Measurements from ENCODE around the gene MROH2A.
"Not testable (repeated sequence)": the region's sequence is repeated elsewhere in the genome, so short reads cannot be mapped to it uniquely, and the experiment has no call there.

The MROH2A gene, protein sequence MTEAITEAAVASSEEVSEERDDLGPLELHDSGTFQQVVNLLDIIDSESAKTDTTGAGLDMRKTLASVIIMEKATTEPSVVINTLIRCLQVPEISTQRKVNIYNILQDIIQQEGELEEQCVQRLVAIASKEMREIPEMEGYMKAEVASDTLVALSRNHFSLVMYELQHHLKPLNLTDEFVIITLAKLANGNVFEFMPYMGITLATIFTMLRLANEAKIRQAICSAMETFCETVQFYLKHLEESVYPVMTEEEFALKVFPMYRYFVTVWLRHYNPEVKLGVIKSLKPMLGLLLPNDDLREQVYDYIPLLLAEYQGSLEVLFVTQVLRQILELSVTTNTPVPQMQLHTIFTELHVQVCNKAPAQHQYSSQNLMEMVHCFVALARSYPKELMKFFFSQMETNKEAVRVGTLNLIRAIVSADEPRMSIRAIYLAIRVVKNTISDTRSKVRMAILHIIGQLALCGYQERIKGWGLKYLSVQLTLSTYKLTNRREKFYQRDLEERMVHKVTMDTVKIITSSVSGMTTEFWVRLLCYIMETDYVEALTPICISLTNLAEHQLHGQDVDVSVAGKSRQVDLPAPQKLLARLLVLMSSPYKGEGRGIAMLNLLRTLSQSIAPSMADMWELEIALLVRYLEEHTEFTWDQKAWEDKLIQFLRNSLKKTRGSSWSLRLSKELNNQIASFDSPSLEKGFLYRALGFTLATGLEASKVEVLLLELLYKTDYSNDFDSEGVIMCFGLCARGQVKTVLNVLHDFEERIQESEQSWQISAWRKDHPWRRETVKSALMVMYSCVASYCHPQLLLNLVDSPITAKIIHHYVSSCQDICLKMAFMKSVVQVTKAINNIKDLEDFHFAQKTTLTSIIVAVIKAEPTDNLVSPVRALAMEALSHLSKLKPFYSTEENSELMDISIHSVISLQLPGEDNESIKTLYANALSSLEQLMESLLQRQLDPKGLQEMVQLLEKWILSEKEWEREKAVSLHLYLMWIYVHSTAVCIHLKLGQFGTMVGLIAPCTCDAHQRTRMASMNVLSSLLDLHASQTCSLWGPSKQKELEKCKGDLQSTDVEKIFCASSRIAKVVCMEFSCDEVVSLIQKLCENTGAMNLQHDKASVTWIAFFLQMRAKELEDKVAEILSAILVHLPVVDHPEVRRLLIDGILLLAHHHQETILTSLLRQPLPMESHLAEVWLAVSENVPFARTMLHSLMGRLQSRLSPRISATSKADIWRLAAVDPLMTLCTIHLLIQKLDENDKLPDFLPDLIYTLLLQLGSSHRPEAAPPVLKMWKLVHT (N-terminal part only)

DNA sequence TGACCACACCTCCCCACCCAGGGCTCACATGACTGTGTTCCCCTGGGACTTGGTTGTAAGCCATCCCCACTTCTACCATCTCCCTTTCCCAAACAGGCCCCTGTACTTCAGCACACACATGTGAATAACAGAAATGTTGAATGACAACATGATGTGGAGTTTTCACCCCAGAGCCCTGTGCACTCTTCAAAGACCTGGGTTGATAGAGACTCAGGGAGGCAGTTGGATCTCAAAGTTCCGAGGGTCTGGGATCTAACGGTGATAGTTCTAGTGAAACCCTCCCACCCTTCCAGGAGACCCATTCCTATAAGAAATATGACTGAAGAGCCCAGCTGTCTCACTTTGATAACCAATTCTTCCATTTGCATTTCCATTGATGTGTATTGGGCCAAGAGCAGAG lies at the start of gene MROH2A:
TSS of gene MROH2A (plus strand) at position 301 of the 400 bp plus-strand sequence. CDS start 1,029 bp downstream, outside the sequence.
- no peaks in the 10 kb centered on the region for H3K4me1 ChIP-seq
- H3K79me2 ChIP-seq = no peaks in the 10 kb centered on the region
- H3K4me3 ChIP-seq (ENCODE audit: low read depth, low read length) = no peak within 1 kb of the TSS
- H3K27ac ChIP-seq = no peak within 1 kb of the TSS
- H3K27me3 ChIP-seq (ENCODE audit: control insufficient read depth, insufficient read depth, low read length) = no peaks in the 10 kb centered on the region
- no peaks in the 10 kb centered on the region for H3K36me3 ChIP-seq (ENCODE audit: control insufficient read depth, insufficient read depth, low read length)
- H3K9ac ChIP-seq = no peak within 1 kb of the TSS
- no peak within 1 kb of the TSS for H2AFZ ChIP-seq
- H3K9me3 ChIP-seq (ENCODE audit: control insufficient read depth, low read length) = no peaks in the 10 kb centered on the region
- TF ChIP-seq, protein P1, sequence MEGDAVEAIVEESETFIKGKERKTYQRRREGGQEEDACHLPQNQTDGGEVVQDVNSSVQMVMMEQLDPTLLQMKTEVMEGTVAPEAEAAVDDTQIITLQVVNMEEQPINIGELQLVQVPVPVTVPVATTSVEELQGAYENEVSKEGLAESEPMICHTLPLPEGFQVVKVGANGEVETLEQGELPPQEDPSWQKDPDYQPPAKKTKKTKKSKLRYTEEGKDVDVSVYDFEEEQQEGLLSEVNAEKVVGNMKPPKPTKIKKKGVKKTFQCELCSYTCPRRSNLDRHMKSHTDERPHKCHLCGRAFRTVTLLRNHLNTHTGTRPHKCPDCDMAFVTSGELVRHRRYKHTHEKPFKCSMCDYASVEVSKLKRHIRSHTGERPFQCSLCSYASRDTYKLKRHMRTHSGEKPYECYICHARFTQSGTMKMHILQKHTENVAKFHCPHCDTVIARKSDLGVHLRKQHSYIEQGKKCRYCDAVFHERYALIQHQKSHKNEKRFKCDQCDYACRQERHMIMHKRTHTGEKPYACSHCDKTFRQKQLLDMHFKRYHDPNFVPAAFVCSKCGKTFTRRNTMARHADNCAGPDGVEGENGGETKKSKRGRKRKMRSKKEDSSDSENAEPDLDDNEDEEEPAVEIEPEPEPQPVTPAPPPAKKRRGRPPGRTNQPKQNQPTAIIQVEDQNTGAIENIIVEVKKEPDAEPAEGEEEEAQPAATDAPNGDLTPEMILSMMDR (IDR thresholded peaks at IDR 0.05) = no peak
- H3K4me2 ChIP-seq (ENCODE audit: low read length) = no peak within 1 kb of the TSS

DNA sequence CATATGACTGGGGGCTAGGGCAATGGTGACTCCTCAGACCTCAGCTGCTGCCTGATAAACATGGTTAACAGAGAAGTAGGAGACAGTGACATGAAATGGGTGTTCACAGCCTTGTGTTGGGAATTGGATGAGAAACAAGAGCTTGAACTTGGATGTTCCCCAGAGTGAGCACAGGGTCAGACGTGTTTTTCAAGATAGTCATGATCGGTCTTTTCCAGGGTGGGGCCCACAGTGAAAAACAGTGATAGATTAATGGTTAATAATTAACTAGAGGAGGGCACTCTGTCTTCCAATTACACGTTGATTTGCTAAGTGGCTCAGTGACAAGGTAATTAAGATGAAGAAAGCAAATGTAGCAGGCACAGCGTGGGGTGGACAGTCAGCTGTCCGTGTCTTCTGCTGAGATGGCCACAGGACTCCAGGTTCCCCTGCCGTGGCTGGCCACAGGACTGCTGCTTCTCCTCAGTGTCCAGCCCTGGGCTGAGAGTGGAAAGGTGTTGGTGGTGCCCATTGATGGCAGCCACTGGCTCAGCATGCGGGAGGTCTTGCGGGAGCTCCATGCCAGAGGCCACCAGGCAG lies 49.3 kb upstream of the MROH2A start, which contains the start of gene UGT1A3:
TSS of gene UGT1A3 (plus strand) at position 320 of the 579 bp plus-strand sequence. CDS start at position 405, 85 bp downstream.
- TF ChIP-seq, protein P1 (IDR thresholded peaks at IDR 0.05) = no peak
- H3K4me3 ChIP-seq (ENCODE audit: low read depth, low read length) = no peak within 1 kb of the TSS
- no peaks in the 10 kb centered on the region for H3K4me1 ChIP-seq

DNA sequence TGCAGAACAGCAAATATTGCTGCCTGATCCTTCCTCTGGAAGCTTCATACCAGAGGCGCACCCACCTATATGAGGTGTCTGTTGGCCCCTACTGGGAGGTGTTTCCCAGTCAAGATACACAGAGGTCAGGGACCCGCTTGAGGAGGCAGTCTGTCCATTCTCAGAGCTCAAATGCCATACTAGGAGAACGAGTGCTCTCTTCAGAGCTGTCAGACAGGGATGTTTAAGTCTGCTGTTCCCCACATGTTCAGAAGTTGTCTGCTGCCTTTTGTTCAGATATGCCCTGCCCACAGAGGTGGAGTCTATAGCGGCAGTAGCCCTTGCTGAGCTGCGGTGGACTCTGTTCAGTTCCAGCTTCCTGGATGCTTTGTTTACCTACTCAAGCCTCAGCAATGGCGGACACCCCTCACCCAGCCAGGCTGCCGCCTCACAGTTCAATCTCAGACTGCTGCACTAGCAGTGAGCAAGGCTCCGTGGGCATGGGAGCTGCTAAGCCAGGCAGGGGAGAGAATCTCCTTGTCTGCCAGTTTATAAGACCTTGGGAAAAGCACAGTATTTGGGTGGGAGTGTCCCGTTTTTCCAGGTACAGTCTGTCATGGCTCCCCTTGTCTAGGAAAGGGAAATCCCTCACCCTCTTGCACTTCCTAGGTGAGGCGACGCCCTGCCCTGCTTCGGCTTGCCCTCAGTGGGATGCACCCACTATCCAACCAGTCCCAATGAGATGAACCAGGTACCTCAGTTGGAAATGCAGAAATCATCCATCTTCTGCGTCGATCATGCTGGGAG lies 41.1 kb upstream of the MROH2A start:
- not testable (repeated sequence) for H3K4me3 ChIP-seq (ENCODE audit: low read depth, low read length); H2AFZ ChIP-seq; H3K9ac ChIP-seq; H3K4me1 ChIP-seq; H3K36me3 ChIP-seq (ENCODE audit: control insufficient read depth, insufficient read depth, low read length); H3K27me3 ChIP-seq (ENCODE audit: control insufficient read depth, insufficient read depth, low read length); H3K27ac ChIP-seq; H3K4me2 ChIP-seq (ENCODE audit: low read length); H3K9me3 ChIP-seq (ENCODE audit: control insufficient read depth, low read length); H3K79me2 ChIP-seq

More for the DNA sequence above, 49.3 kb upstream of the MROH2A start, which contains the start of gene UGT1A3:
- Histone ChIP-seq H3K4me2 (ENCODE audit: low read length) (no peak within 1 kb of the TSS), H3K27ac (no peak within 1 kb of the TSS), H3K9me3 (ENCODE audit: control insufficient read depth, low read length) (no peaks in the 10 kb centered on the region), H3K36me3 (ENCODE audit: control insufficient read depth, insufficient read depth, low read length) (no peaks in the 10 kb centered on the region), H2AFZ (no peak within 1 kb of the TSS), H3K27me3 (ENCODE audit: control insufficient read depth, insufficient read depth, low read length) (no peaks in the 10 kb centered on the region), H3K79me2 (no peaks in the 10 kb centered on the region), H3K9ac (no peak within 1 kb of the TSS)

DNA sequence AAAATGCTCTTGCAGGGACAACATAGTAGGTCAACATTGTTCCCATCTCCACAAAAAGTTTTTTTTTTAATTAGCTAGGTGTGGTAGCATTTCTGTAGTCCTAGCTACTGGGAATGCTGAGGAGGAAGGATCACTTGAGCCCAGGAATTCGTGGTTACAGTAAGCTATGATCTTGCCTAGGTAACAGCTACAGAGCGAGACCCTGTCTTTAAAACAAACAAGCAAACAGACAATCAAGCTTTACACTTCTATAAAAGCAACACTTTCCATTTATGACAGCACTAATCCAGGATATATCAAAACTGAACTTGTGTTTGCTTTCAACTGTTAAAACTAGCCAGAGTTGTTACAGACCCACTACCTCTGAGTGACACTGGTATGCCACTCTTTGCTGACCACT lies 37.3 kb upstream of the MROH2A start:
- Histone ChIP-seq H3K9me3 (ENCODE audit: control insufficient read depth, low read length) (no peaks in the 10 kb centered on the region), H3K79me2 (no peaks in the 10 kb centered on the region), H2AFZ (no peak overlapping the region), H3K9ac (no peak overlapping the region), H3K4me2 (ENCODE audit: low read length) (no peak overlapping the region), H3K36me3 (ENCODE audit: control insufficient read depth, insufficient read depth, low read length) (no peaks in the 10 kb centered on the region), H3K4me1 (no peaks in the 10 kb centered on the region), H3K27ac (no peak overlapping the region), H3K4me3 (ENCODE audit: low read depth, low read length) (no peak overlapping the region), H3K27me3 (ENCODE audit: control insufficient read depth, insufficient read depth, low read length) (no peaks in the 10 kb centered on the region)
- TF ChIP-seq, protein P1 (IDR thresholded peaks at IDR 0.05) = no peak
